Endometrial microvascular endothelial cells (primary cell): ENCODE results near the gene EPOP. TPM values are rescaled to one million over a fixed set of nuclear protein-coding genes. Genes with fewer than 3 reads are reported as not detected.

Source experiments
- in situ Hi-C: cut with HindIII; loops from 2 replicates; pipeline ENCODE4 v1.10.0; 2017; ENCODE audit warnings: low sequenced_read_pairs, low pct_unique_long_range_greater_than_20kb; ENCODE audit errors: inconsistent ontology term
- total RNA-seq: library from RNA; depleted of rRNA; stranded (reverse); fragments of >200 nt; gene quantifications from one replicate; pipeline ENCODE4 v1.2.3, GENCODE V29; 2015; ENCODE audit errors: inconsistent ontology term

Gene EPOP
- 2.3 TPM for total RNA-seq

DNA sequence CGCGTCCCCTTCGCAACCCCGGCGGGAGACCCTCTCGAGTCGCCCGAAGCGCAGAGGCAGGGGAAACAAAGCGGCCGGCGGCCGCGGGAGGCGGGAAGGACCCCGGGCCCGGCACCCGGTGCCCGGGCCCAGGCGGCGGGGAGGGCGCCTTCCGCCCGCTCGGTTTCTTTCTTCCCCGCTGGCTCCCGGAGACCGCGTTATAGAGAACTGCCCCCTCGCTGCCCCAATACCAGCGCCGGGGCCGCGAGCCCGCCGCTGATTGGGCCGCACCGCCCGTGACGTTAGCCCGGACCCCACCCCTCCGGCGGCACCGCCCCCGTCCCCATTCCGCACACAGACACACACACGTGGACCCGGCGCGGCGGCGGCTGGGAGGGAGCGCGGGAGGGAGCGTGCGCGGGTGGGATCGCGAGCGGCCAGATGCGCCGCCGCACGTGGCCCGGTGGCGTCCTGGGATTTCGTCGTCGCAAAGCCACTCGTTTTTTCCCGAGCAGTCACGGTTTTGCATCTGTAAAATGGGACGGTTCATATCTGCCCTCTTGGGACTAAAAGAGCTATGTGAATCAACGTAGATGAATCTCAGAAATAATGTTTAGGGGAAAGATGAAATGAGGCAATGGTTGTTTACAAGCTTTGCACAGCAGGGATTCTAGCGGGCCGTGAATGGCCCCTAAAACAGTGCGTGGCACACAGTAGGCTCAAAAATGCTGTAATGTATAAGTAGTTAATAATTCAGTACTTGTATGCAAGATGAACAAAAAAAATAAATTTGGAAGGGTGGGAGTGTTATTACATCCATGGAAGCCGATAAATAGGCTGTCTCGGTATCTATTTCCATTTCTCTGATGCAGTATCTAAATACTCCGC lies at the start of gene EPOP:
Gene EPOP (minus strand): TSS at position 209 of the 867 bp plus-strand sequence. CDS start 462 bp downstream, outside the sequence.
- in situ Hi-C loops = loop anchor here (25.0 kb wide), 1 partner anchor 163 kb away; no protein-coding TSS in a partner anchor

DNA sequence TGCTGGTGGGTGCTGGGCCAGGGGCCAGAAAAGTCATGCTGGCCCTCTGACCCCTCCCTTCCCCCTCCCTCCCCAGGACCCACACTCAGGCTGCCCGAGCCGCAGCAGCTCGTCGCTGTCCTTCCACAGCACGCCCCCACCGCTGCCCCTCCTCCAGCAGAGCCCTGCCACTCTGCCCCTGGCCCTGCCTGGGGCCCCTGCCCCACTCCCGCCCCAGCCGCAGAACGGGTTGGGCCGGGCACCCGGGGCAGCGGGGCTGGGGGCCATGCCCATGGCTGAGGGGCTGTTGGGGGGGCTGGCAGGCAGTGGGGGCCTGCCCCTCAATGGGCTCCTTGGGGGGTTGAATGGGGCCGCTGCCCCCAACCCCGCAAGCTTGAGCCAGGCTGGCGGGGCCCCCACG lies 47.0 kb upstream of the EPOP start:
- in situ Hi-C loops = no loop called here

DNA sequence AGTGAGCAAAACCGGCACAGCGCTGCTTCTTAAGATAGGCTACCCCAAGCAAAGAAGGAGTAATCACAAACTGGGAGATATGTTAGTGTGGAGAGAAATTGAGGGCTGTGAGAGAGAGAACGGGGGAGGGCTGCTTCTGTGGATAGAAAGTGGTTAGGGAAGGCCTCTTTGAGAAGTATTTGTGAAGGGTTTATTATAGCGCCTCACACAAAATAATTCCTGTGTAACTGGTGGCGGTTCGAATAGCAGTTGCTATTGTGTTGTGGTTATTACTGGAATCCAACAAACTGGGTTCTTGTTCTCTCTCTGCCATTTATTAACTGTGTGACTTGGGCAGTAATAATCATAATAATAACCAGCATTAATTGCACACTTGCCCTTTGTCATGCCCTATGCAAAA lies 46.2 kb upstream of the EPOP start:
- in situ Hi-C loops = no loop called here

- in situ Hi-C loops = no loop called here
Observed at GRCh38 chr17:38719943-38720641, 45.3 kb upstream of the EPOP start.

GRCh38 chr17:38719289-38719942 lies 44.7 kb upstream of the EPOP start:
- in situ Hi-C loops = no loop called here

DNA sequence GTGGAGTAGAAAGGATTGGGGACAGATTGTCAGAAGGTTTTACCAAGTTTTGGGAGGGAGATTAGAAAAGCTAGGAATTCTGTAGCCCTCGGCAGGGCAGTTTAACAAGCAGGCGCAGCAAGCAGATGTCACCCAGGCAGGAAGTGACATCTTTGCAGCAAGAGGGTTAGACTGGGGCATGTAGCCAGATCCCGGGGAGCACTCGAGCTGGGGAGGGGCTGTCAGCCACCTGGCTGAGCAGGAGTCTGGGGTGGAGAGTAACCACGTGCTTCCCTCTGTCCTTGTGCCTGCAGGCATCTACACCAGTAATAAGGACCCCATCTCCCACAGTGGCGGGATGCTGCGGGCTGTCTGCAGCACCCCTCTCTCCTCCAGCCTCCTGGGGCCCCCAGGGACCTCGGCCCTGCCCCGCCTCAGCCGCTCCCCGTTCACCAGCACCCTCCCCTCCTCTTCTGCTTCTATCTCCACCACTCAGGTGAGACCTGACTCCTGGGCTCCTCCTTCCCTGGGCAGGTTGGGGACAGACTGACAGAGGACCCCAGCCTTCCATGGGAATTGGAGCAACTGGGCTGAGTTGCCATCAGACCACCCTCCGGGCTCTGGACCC lies 42.5 kb upstream of the EPOP start:
- in situ Hi-C loops = no loop called here

GRCh38 chr17:38716368-38717005 lies 41.7 kb upstream of the EPOP start:
- in situ Hi-C loops = no loop called here

- in situ Hi-C loops = no loop called here
Observed at GRCh38 chr17:38715216-38715943, 40.6 kb upstream of the EPOP start.

- in situ Hi-C loops = no loop called here
Observed at GRCh38 chr17:38713456-38714075, 38.8 kb upstream of the EPOP start.

- in situ Hi-C loops = no loop called here
Observed at GRCh38 chr17:38712593-38712992, 37.8 kb upstream of the EPOP start.

DNA sequence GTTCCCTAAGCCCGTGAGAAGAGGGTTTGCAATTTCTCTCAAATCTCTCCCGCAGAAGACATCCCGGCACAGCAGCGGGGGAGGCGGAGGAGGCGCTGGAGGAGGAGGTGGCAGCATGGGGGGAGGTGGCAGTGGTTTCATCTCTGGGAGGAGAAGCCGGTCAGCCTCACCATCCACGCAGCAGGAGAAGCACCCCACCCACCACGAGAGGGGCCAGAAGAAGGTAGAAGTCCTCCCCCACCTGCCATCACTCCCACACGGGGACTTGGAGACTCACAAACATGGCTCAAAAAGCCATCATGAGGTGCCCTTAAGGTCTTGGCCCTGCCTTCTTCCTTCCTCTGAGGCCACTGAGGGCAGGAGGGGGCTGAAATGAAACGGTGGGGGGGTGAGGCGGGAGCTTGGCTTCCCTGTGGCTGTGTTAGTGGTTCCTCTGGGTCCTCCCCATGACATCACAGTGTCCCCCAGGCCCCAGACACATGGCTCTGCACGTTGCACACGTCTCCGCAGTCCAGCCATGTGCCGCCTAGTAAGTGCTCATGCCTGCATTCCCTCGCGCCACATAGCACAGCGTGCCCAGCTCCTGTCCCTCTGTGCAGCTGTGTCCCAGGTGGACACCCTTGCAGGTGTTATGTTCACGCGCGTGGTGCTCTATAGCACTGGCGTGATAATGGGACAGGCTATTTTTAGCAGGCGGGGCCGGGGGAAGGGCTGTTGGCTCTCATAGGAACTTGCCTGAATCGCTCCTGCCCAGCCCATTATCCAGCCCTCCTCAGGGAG lies 37.2 kb upstream of the EPOP start:
- in situ Hi-C loops = no loop called here

DNA sequence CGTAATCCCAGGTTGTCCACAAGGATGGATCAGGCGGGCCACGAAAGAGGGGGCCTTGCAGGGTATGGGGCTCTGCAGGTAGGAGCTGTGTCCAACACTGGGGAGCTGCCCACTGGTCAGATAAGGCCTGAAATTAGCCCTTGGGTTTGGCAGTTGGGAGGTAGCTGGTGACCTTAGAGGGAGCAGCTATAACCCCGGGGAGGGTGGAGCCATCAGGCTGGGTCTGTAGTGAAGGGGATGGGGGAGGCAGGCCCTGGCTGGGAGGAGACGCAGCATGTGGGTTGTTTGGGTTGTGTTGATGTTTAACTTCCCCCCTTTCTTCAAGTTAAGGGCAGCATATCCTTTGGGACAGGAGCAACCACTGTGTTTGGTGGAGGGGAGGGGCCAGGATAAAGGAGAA lies 36.2 kb upstream of the EPOP start:
- in situ Hi-C loops = no loop called here

DNA sequence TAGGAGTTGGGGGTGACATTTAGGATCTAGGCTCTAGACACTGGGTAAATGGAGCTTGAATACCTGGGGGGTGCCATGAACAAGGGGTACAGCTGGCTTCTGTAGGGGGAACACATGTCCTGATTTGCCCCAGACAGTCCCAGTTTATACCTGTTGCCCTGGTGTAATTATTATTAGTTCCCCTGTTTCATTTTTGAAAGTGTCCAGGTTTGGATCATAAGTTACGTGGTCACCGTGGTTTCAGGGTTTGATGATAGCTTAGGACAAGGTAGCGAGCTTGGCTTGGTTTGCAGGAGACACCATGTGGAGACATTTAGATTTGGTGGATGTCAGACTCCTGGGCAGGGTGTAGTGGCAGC lies 35.8 kb upstream of the EPOP start:
- in situ Hi-C loops = no loop called here

DNA sequence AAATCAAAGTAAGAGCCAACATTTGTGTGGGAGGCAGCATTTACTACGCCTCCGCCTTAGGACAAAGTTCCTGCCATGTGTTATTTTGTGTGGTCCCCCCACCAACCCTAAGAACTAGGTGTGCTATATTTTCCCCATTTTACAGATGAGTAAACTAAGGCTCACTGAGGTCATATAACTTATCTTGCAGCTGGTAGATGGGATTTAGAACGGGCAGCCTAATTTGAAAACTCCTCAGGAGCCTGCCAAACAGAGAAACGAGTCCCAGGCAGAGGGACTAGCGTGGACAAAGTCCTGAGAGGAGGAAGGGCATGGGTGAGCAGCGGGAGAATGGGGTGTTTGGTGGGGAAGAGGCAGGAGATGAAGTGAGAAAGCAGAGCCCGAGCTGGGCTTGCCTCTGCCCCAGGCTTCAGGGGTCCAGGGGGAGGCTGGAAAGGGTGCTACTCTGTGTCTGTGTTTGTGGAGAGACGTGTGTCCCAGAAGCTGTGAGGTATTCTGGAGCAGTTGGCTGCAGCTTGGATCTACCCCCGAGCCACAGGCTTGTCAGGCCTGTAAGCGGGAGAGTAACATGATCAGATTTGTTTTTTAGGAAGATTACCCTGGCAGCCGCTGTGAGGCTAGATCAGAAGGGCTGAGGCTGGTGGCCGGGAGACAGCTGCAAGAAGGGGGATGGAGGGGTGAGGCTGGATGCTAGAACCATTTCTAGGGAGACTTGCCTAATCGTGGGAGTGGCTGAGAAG lies 35.3 kb upstream of the EPOP start:
- in situ Hi-C loops = no loop called here

GRCh38 chr17:38709104-38709820 lies 34.5 kb upstream of the EPOP start:
- in situ Hi-C loops = no loop called here
